ENCODE results near the gene IL17B.
A peak's percentile ranks its signal among the peaks of the same experiment; 100 is the strongest.

The IL17B gene

GRCh38 chr5:149376711-149377447, 2.2 kb downstream of the IL17B start:
- no peak for DNase-seq (ENCODE audit: low spot score)

GRCh38 chr5:149376104-149376503, 3.0 kb downstream of the IL17B start:
- no peak for DNase-seq (ENCODE audit: low spot score)

GRCh38 chr5:149375434-149375833, 3.7 kb downstream of the IL17B start:
- DNase-seq (ENCODE audit: low spot score) = no peak

- DNase-seq (ENCODE audit: low spot score) = no peak
Measured at GRCh38 chr5:149374801-149375200, 4.3 kb downstream of the IL17B start.

GRCh38 chr5:149374303-149374702, 4.8 kb downstream of the IL17B start:
- DNase-seq (ENCODE audit: low spot score) = no peak

- DNase-seq (ENCODE audit: low spot score) = no peak
Measured at GRCh38 chr5:149372932-149373331, 6.2 kb downstream of the IL17B start.

GRCh38 chr5:149372076-149372795, 6.9 kb downstream of the IL17B start:
- DNase-seq (ENCODE audit: low spot score) = no peak

GRCh38 chr5:149371296-149371962, 7.7 kb downstream of the IL17B start:
- peak; percentile 76 for DNase-seq (ENCODE audit: low spot score)

GRCh38 chr5:149370878-149371277, 8.2 kb downstream of the IL17B start:
- DNase-seq (ENCODE audit: low spot score) = no peak

GRCh38 chr5:149367972-149368645, 11.0 kb downstream of the IL17B start:
- no peak for DNase-seq (ENCODE audit: low spot score)

- DNase-seq (ENCODE audit: low spot score) = peak; percentile 81
Measured at GRCh38 chr5:149367249-149367971, 11.7 kb downstream of the IL17B start.

GRCh38 chr5:149366169-149366729, 12.8 kb downstream of the IL17B start:
- DNase-seq (ENCODE audit: low spot score) = no peak

- DNase-seq (ENCODE audit: low spot score) = no peak
Measured at GRCh38 chr5:149365418-149365817, 13.7 kb downstream of the IL17B start.

GRCh38 chr5:149364719-149365118, 14.4 kb downstream of the IL17B start:
- DNase-seq (ENCODE audit: low spot score) = no peak

GRCh38 chr5:149363936-149364335, 15.2 kb downstream of the IL17B start:
- DNase-seq (ENCODE audit: low spot score) = no peak

- no peak for DNase-seq (ENCODE audit: low spot score)
Measured at GRCh38 chr5:149363358-149363757, 15.7 kb downstream of the IL17B start.

- no peak for DNase-seq (ENCODE audit: low spot score)
Measured at GRCh38 chr5:149362541-149362940, 16.6 kb downstream of the IL17B start.

GRCh38 chr5:149360272-149360671, 18.8 kb downstream of the IL17B start:
- no peak for DNase-seq (ENCODE audit: low spot score)

- DNase-seq (ENCODE audit: low spot score) = no peak
Measured at GRCh38 chr5:149358868-149359495, 20.1 kb downstream of the IL17B start.

GRCh38 chr5:149358294-149358651, 20.8 kb downstream of the IL17B start:
- peak; percentile 18 for DNase-seq (ENCODE audit: low spot score)

All from SW480 (cell line).